ENCODE measurements around the gene UFD1. TPM values are rescaled to one million over a fixed set of nuclear protein-coding genes. Genes with fewer than 3 reads are reported as not detected.

UFD1 gene
- total and polyA plus RNA-seq, 3 donors from 2014 or later, result 46.1 to 86.6 (median 54.5) TPM

DNA sequence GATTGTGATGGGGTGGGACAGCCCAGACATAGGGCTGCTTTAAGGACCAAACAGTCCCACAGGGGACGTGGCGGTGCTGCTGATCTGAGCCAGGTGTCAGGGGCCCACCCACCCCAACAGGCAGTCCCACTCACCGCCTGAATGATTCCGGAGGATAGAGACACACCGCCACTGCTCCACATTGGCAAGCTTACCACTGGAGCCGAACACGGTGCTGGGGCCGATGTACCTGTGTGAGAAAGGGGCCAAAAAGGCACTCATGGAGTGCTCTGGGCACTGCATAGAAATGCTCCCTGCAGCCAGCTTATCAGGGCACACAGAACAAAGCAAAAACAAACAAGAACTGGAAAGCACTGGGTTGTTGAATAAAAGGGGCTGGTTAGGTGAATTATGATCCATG, 73.3 kb downstream of the UFD1 start:
- intact Hi-C loops (cut with DNase I; ENCODE audit: low total_unique reads), result no loop called here

DNA sequence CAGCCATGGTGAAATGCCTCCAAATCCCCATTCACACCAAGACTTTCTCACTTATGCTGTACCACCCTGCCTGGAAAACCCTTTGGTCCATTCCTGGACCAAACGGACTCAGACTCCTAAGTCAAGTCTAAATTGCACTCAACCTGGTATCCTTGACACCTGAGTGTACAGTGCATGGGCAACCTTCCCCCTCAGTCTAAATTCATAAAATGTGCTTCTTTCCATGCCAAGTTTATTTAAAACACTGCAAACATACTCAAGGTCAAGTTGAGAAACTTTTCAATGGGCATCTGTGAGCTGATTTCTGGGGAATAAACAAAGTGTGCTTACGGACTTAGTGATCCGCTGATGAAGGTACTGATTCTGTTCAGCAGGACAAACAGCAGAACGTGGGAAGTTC, 73.9 kb downstream of the UFD1 start:
- no peak for DNase-seq
- Histone ChIP-seq H3K9me3 (no peaks in the 10 kb centered on the region), H3K36me3 (ENCODE audit: low read depth, missing control alignments) (no peaks in the 10 kb centered on the region), H3K4me3 (no peak overlapping the region), H3K4me1 (no peaks in the 10 kb centered on the region), H3K27me3 (no peaks in the 10 kb centered on the region), H3K27ac (no peak overlapping the region)
- intact Hi-C loops (cut with DNase I; ENCODE audit: low total_unique reads), result no loop called here
- WGBS, 2 donors, result 71 to 82% methylated on average over 4 of the region's 4 CpGs
- TF ChIP-seq POLR2A (IDR thresholded peaks at IDR 0.05), result no peak
- TF ChIP-seq, protein P1, sequence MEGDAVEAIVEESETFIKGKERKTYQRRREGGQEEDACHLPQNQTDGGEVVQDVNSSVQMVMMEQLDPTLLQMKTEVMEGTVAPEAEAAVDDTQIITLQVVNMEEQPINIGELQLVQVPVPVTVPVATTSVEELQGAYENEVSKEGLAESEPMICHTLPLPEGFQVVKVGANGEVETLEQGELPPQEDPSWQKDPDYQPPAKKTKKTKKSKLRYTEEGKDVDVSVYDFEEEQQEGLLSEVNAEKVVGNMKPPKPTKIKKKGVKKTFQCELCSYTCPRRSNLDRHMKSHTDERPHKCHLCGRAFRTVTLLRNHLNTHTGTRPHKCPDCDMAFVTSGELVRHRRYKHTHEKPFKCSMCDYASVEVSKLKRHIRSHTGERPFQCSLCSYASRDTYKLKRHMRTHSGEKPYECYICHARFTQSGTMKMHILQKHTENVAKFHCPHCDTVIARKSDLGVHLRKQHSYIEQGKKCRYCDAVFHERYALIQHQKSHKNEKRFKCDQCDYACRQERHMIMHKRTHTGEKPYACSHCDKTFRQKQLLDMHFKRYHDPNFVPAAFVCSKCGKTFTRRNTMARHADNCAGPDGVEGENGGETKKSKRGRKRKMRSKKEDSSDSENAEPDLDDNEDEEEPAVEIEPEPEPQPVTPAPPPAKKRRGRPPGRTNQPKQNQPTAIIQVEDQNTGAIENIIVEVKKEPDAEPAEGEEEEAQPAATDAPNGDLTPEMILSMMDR (IDR thresholded peaks at IDR 0.05), result no peak

More for the DNA sequence above, 73.3 kb downstream of the UFD1 start:
- Histone ChIP-seq H3K27me3 (no peaks in the 10 kb centered on the region), H3K36me3 (ENCODE audit: low read depth, missing control alignments) (no peaks in the 10 kb centered on the region), H3K4me3 (no peak overlapping the region), H3K4me1 (no peaks in the 10 kb centered on the region), H3K27ac (no peak overlapping the region), H3K9me3 (no peaks in the 10 kb centered on the region)
- 93 to 96% methylated on average over 8 of the region's 8 CpGs for WGBS, 2 donors
- TF ChIP-seq, protein P1 (IDR thresholded peaks at IDR 0.05), result no peak
- no peak for TF ChIP-seq POLR2A (IDR thresholded peaks at IDR 0.05)
- DNase-seq, result no peak

DNA sequence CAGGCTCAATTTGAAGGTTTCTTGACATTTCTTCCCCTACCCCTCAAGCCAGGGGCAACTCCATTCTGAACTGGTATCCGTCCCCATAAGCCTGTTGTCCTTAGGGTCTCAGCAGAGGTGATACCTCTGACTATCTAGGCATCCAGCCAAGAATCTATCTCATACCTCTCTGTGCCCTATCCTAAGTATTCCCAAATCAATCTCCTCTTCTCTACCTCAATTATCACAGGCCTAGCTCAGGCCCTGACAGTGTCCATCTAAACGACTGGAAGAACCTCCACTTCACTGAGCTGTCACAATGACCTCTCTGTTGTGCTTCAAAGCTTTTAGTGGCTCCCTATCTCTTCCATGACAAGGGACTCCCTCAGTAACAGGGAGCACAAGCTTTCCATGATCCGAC, 74.3 kb downstream of the UFD1 start:
- no peaks in the 10 kb centered on the region for H3K9me3 ChIP-seq
- H3K27me3 ChIP-seq, result no peaks in the 10 kb centered on the region
- DNase-seq, result no peak
- H3K27ac ChIP-seq, result no peak overlapping the region
- no peak overlapping the region for H3K4me3 ChIP-seq
- H3K36me3 ChIP-seq (ENCODE audit: low read depth, missing control alignments), result no peaks in the 10 kb centered on the region
- 86% methylated on average over 3 of the region's 3 CpGs for WGBS, 2 donors
- TF ChIP-seq POLR2A (IDR thresholded peaks at IDR 0.05), result no peak
- TF ChIP-seq, protein P1 (IDR thresholded peaks at IDR 0.05), result no peak
- intact Hi-C loops (cut with DNase I; ENCODE audit: low total_unique reads), result no loop called here
- H3K4me1 ChIP-seq, result no peaks in the 10 kb centered on the region

DNA sequence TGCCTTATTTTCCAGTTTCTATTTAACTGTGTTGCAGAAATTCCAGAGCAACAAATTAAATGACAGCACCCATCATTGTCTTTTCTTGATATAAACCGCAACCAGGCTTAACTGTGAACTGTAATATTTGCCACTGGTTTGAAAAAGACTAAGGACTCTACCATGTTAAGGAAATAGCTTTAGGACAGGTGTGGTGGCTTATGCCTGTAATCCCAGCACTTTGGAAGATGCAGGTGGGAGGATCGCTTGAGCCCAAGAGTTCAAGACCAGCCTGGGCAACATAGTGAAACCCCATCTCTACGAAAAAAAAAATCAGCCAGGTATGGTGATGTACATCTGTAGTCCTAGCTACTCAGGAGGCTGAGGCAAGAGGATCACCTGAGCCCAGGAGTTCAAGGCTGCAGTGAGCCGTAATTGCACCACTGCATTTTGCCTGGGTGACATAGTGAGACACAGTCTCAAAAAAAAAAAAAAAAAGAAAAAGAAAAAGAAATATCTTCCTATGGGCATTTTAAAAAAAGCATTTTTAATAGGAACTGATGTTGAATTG, 76.3 kb downstream of the UFD1 start:
- Histone ChIP-seq H3K36me3 (ENCODE audit: low read depth, missing control alignments) (no peaks in the 10 kb centered on the region), H3K4me1 (no peaks in the 10 kb centered on the region), H3K27ac (no peak overlapping the region), H3K27me3 (no peaks in the 10 kb centered on the region), H3K9me3 (no peaks in the 10 kb centered on the region), H3K4me3 (no peak overlapping the region)
- intact Hi-C loops (cut with DNase I; ENCODE audit: low total_unique reads), result no loop called here
- TF ChIP-seq, protein P1 (IDR thresholded peaks at IDR 0.05), result no peak
- no peak for TF ChIP-seq POLR2A (IDR thresholded peaks at IDR 0.05)
- DNase-seq, result no peak
- WGBS, 2 donors, result 92% methylated on average over 4 of the region's 4 CpGs

DNA sequence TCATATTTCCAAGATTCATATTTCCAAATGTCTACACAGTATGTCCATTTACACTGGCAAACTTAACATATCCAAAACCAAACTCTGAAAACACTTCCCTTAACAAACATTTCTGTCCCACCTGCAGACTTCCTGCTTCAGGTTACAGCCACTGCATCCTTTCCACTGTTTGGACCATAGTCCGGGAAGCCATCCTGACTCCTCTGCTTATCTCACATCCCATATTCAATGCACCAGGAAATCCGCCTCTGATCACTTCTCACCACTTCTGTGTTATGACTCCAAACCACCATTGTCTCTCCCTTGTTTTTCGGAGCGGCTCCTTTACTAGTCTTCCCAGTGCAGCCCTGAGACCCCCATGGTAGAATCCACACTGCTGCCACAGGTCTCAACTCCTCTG, 77.5 kb downstream of the UFD1 start:
- H3K27ac ChIP-seq, result no peak overlapping the region
- no peak for TF ChIP-seq POLR2A (IDR thresholded peaks at IDR 0.05)
- TF ChIP-seq, protein P1 (IDR thresholded peaks at IDR 0.05), result no peak
- H3K4me3 ChIP-seq, result no peak overlapping the region
- no peaks in the 10 kb centered on the region for H3K36me3 ChIP-seq (ENCODE audit: low read depth, missing control alignments)
- no peaks in the 10 kb centered on the region for H3K9me3 ChIP-seq
- H3K4me1 ChIP-seq, result no peaks in the 10 kb centered on the region
- WGBS, 2 donors, result 95 to 99% methylated on average over 4 of the region's 4 CpGs
- H3K27me3 ChIP-seq, result no peaks in the 10 kb centered on the region
- no peak for DNase-seq
- intact Hi-C loops (cut with DNase I; ENCODE audit: low total_unique reads), result no loop called here
